Placental epithelial cell (primary cell): ENCODE data around the gene TSSC4. TPM values are rescaled to one million over a fixed set of nuclear protein-coding genes. Genes with fewer than 3 reads are reported as not detected.

Source experiments
- small RNA-seq: library from RNA; depleted of rRNA; stranded (forward); fragments of <200 nt; gene quantifications from one replicate; pipeline ENCODE3, GENCODE V24; 2012
- total RNA-seq: library from RNA; depleted of rRNA; stranded (reverse); fragments of >200 nt; gene quantifications from 2 replicates; pipeline ENCODE4 v1.2.3, GENCODE V29; 2012

Gene TSSC4
- total RNA-seq, result 36.5 and 60.1 TPM in 2 replicates

GRCh38 chr11:2400069-2400761 is at the start of gene TSSC4:
Gene TSSC4 (plus strand): TSS chr11:2400750. CDS start chr11:2402634, 1,884 bp downstream.

GRCh38 chr11:2376751-2377451 is 23.6 kb upstream of the TSSC4 start, which contains the start of gene CD81:
Gene CD81 (plus strand): TSS chr11:2377310. CDS start chr11:2377550, 240 bp downstream.

GRCh38 chr11:2443881-2444820 is 43.6 kb downstream of the TSSC4 start, which contains the start of gene TRPM5:
Gene TRPM5 (minus strand): TSS chr11:2444514. CDS start chr11:2423036, 21,478 bp downstream.

GRCh38 chr11:2444821-2445745 is 44.5 kb downstream of the TSSC4 start, which contains the start of gene KCNQ1:
Gene KCNQ1 (plus strand): TSS chr11:2445008. CDS start chr11:2445099, 91 bp downstream.

Small RNA genes lying within 50 kb of the gene (small RNA-seq; reads per million reads assigned to genes)
- not detected for gene RF00019

Other genes starting within 250 kb of the TSSC4 start
- 1.6 TPM in 1 of 2 replicates, not detected in the other for gene INS, start 239.5 kb upstream of the TSSC4 start, total RNA-seq
- gene TH, start 228.9 kb upstream of the TSSC4 start, total RNA-seq, result 41.6 and 341 TPM in 2 replicates
- gene ASCL2, start 130.2 kb upstream of the TSSC4 start, total RNA-seq, result 0.87 and 6.7 TPM in 2 replicates
- under 0.01 TPM in 1 of 2 replicates, not detected in the other for gene C11orf21, start 98.8 kb upstream of the TSSC4 start, total RNA-seq
- gene TSPAN32, start 98.7 kb upstream of the TSSC4 start, total RNA-seq, result not detected in 2 replicates
- 190 and 198 TPM in 2 replicates for gene CD81, start 23.4 kb upstream of the TSSC4 start, total RNA-seq
- gene TRPM5, start 43.8 kb downstream of the TSSC4 start, total RNA-seq, result under 0.01 TPM in 1 of 2 replicates, not detected in the other
- gene KCNQ1, start 44.3 kb downstream of the TSSC4 start, total RNA-seq, result 0.39 TPM in 1 of 2 replicates, not detected in the other